SK-N-SH (cell line): Measurements from ENCODE around the gene PEX16. TPM values are rescaled to one million over a fixed set of nuclear protein-coding genes. Genes with fewer than 3 reads are reported as not detected.

ENCODE experiments used
- CTCF ChIA-PET: fragments of 300-600, 350-600 bp; formaldehyde crosslinking; extraction: SDS; loops from one replicate; lab custom pipeline; 2021; lab: Yijun Ruan, JAX
- POLR2A ChIA-PET: fragments of 350-600 bp; sonication (Branson Sonifier 250); formaldehyde crosslinking; extraction: SDS; loops from one replicate; lab custom pipeline; 2020; ENCODE audit warnings: antibody characterized with exemption, inconsistent platforms; lab: Yijun Ruan, JAX
- DNase-seq: peaks from one replicate; pipeline ENCODE4 v3.0.0; 2012
- H2AFZ ChIP-seq: fragments of 200-600 bp; sonication (generic); 2 replicates; pipeline ENCODE4 v1.8.1; 2016; ENCODE audit warnings: antibody characterized with exemption, mild to moderate bottlenecking, low read depth
- H3F3A ChIP-seq: fragments of 200-600 bp; sonication (generic); replicated peaks from 2 replicates; pipeline ENCODE3; 2016; ENCODE audit warnings: antibody characterized with exemption, mild to moderate bottlenecking; ENCODE audit not compliant: insufficient read depth
- H3K27ac ChIP-seq, 2 experiments: fragments of 200-500 bp in 1 of 2; fragments of 200-600 bp in 1 of 2; sonication (Bioruptor generic) in 1 of 2; sonication (generic), shearing (Covaris generic) in 1 of 2; 2 replicates each; pipeline versions ENCODE4 v1.5.1 to v1.6.1; 2014 to 2016; ENCODE audit warnings: low read depth in 2 of 2, inconsistent platforms in 1 of 2, low read length in 1 of 2, mild to moderate bottlenecking in 1 of 2, mixed read lengths in 1 of 2
- H3K27me3 ChIP-seq: fragments of 200-600 bp; sonication (generic), shearing (Covaris generic); 2 replicates; pipeline ENCODE4 v1.6.1; 2016; ENCODE audit warnings: mixed run types; ENCODE audit not compliant: insufficient read depth
- H3K36me3 ChIP-seq, 2 experiments: fragments of 200-500 bp in 1 of 2; fragments of 200-600 bp in 1 of 2; sonication (Bioruptor generic) in 1 of 2; sonication (generic) in 1 of 2; replicated peaks in 1 of 2; 2 replicates each; pipeline versions ENCODE3 to v1.5.1; 2014 to 2016; ENCODE audit warnings: low read length in 1 of 2, mild to moderate bottlenecking in 1 of 2; ENCODE audit not compliant: insufficient read depth in 2 of 2, control insufficient read depth in 1 of 2
- H3K4me1 ChIP-seq, 2 experiments: fragments of 200-500 bp in 1 of 2; fragments of 200-600 bp in 1 of 2; sonication (Bioruptor generic) in 1 of 2; sonication (generic), shearing (Covaris generic) in 1 of 2; 2 replicates each; pipeline versions ENCODE4 v1.5.1 to v1.6.1; 2014 to 2016; ENCODE audit warnings: low read depth in 1 of 2, low read length in 1 of 2, mixed run types in 1 of 2; ENCODE audit not compliant: insufficient read depth in 2 of 2, control insufficient read depth in 1 of 2
- H3K4me2 ChIP-seq: fragments of 200-600 bp; sonication (generic), shearing (Covaris generic); 2 replicates; pipeline ENCODE4 v1.6.1; 2017; ENCODE audit warnings: mixed run types
- H3K4me3 ChIP-seq, 2 experiments: fragments of 200-500 bp in 1 of 2; fragments of 200-600 bp in 1 of 2; sonication (Bioruptor generic) in 1 of 2; sonication (generic), shearing (Covaris generic) in 1 of 2; 2 replicates each; pipeline versions ENCODE4 v1.5.1 to v1.8.1; 2014 to 2016; ENCODE audit warnings: low read depth in 2 of 2, inconsistent platforms in 1 of 2, low read length in 1 of 2, mild to moderate bottlenecking in 1 of 2, mixed read lengths in 1 of 2, moderate library complexity in 1 of 2
- H3K79me2 ChIP-seq: fragments of 200-600 bp; sonication (generic); 2 replicates; pipeline ENCODE4 v1.8.1; 2017; ENCODE audit warnings: mild to moderate bottlenecking; ENCODE audit not compliant: insufficient read depth
- H3K9ac ChIP-seq: fragments of 200-600 bp; sonication (generic); 2 replicates; pipeline ENCODE4 v1.6.1; 2017; ENCODE audit warnings: mixed run types
- H3K9me2 ChIP-seq: fragments of 200-600 bp; sonication (generic); 2 replicates; pipeline ENCODE4 v1.6.1; 2017; ENCODE audit warnings: mixed run types
- H3K9me3 ChIP-seq: fragments of 200-600 bp; sonication (generic); 2 replicates; pipeline ENCODE4 v1.6.1; 2017; ENCODE audit warnings: mixed run types, mild to moderate bottlenecking, moderate library complexity
- H4K20me1 ChIP-seq: fragments of 200-600 bp; sonication (generic); 2 replicates; pipeline ENCODE4 v1.6.1; 2017; ENCODE audit warnings: mild to moderate bottlenecking, mixed run types; ENCODE audit not compliant: insufficient read depth
- CHD2 ChIP-seq: fragments of 150-350 bp; IDR thresholded peaks from 2 replicates; pipeline ENCODE4 v1.6.1; 2018; ENCODE audit warnings: low read length; ENCODE audit not compliant: partially characterized antibody
- CTCF ChIP-seq: fragments of 200-600 bp; sonication (generic); IDR thresholded peaks from 2 replicates; pipeline ENCODE4 v1.6.1; 2017; ENCODE audit warnings: antibody characterized with exemption, mild to moderate bottlenecking, moderate library complexity
- ELF1 ChIP-seq: IDR thresholded peaks from 2 replicates; pipeline ENCODE4 v1.4.0; 2012
- EP300 ChIP-seq, 2 experiments: IDR thresholded peaks; 2 replicates each; pipeline versions ENCODE4 v1.4.0 to v1.6.1; 2012; ENCODE audit warnings: borderline replicate concordance in 1 of 2, low read depth in 1 of 2, low read length in 1 of 2
- EZH2phosphoT487 ChIP-seq: fragments of 200-600 bp; sonication (generic); IDR thresholded peaks from 2 replicates; pipeline ENCODE4 v1.6.1; 2017; ENCODE audit warnings: low read depth, mixed run types, mild to moderate bottlenecking, antibody characterized with exemption, moderate library complexity, borderline replicate concordance
- FOSL2 ChIP-seq: IDR thresholded peaks from 2 replicates; pipeline ENCODE4 v1.4.0; 2012; ENCODE audit warnings: low read depth, mild to moderate bottlenecking, moderate library complexity, borderline replicate concordance
- FOXJ3 ChIP-seq: sonication (generic); formaldehyde crosslinking; IDR thresholded peaks from 2 replicates; pipeline ENCODE4 v1.5.1; 2020; ENCODE audit warnings: mild to moderate bottlenecking, missing genetic modification reagents
- FOXM1 ChIP-seq: IDR thresholded peaks from 2 replicates; pipeline ENCODE4 v1.4.0; 2012; ENCODE audit warnings: low read depth, mild to moderate bottlenecking
- GABPA ChIP-seq: IDR thresholded peaks from 2 replicates; pipeline ENCODE4 v1.4.0; 2012; ENCODE audit warnings: low read depth, mild to moderate bottlenecking
- GATA2 ChIP-seq: sonication (generic); formaldehyde crosslinking; IDR thresholded peaks from 2 replicates; pipeline ENCODE4 v1.5.0; 2020; ENCODE audit warnings: mild to moderate bottlenecking, missing genetic modification reagents
- JUND ChIP-seq: IDR thresholded peaks from 2 replicates; pipeline ENCODE4 v1.4.0; 2012
- MEF2A ChIP-seq: IDR thresholded peaks from 2 replicates; pipeline ENCODE4 v1.4.0; 2012; ENCODE audit warnings: low read depth, borderline replicate concordance
- MXI1 ChIP-seq: IDR thresholded peaks from 2 replicates; pipeline ENCODE4 v1.6.1; 2012; ENCODE audit warnings: mild to moderate bottlenecking, low read depth, low read length, improper control_type of control experiment
- NRF1 ChIP-seq: IDR thresholded peaks from 2 replicates; pipeline ENCODE4 v1.6.1; 2012; ENCODE audit warnings: low read depth, mild to moderate bottlenecking, low read length
- RAD21 ChIP-seq: IDR thresholded peaks from 2 replicates; pipeline ENCODE4 v1.6.1; 2012; ENCODE audit warnings: mild to moderate bottlenecking, low read length
- RCOR1 ChIP-seq: fragments of 150-350 bp; IDR thresholded peaks from 2 replicates; pipeline ENCODE4 v1.6.1; 2017; ENCODE audit warnings: antibody characterized with exemption, low read length
- RXRA ChIP-seq: IDR thresholded peaks from 2 replicates; pipeline ENCODE4 v1.4.0; 2012; ENCODE audit warnings: low read depth, mild to moderate bottlenecking, borderline replicate concordance
- SIN3A ChIP-seq: IDR thresholded peaks from 2 replicates; pipeline ENCODE4 v1.6.1; 2012; ENCODE audit warnings: low read depth, mild to moderate bottlenecking, low read length, moderate library complexity, borderline replicate concordance
- USF2 ChIP-seq: fragments of 150-350 bp; IDR thresholded peaks from 2 replicates; pipeline ENCODE4 v1.6.1; 2017; ENCODE audit warnings: antibody characterized with exemption, low read length, low read depth, borderline replicate concordance
- ZBTB33 ChIP-seq: IDR thresholded peaks from 2 replicates; pipeline ENCODE4 v1.4.0; 2012; ENCODE audit warnings: low read depth, borderline replicate concordance
- WGBS: methylation state at CpG from one replicate; pipeline ENCODE4 v1.1.6; 2017; ENCODE audit warnings: low lambda C conversion rate; 5-methylcytosine and 5-hydroxymethylcytosine counted together
- polyA plus RNA-seq, 3 experiments: library from polyadenylated mRNA; depleted of rRNA; stranded (reverse); fragments of >200 nt; gene quantifications; 2 replicates each; pipeline ENCODE4 v1.2.3, GENCODE V29; 2012
- TF ChIP-seq, protein P1 (sequence below): fragments of 150-350 bp; IDR thresholded peaks from 2 replicates; pipeline ENCODE4 v1.6.1; 2016; ENCODE audit warnings: mild to moderate bottlenecking, low read depth, low read length

The PEX16 gene
- polyA plus RNA-seq, 1 of the 3 experiments (the other 2 are of a cell fraction), result 46.4 TPM

DNA sequence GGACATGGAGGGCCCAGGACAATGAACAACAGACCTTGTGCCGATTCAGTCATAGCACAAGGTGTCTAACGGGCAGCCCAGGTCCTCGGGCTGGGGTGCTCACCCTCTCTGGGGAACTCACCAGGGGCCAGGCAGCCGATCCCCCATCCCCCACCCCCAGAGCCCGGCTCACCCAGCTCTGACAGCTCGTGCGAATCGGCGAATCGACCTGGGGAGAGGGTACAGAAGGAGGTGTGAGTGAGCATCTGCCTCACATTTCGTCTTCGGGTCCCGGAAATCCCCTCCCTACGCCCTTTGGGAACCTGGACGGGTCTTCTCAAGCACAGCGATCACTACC, 423 bp downstream of the PEX16 start:
- H3K79me2 ChIP-seq, result peaks cover 19% of the 10 kb centered on the region
- POLR2A ChIA-PET, result interaction anchor here (1.2 to 2.3 kb wide), 4 partner anchors 9 to 36 kb away, joined by 3 to 15 read pairs (median 4); no protein-coding TSS in a partner anchor
- CTCF ChIA-PET, result interaction anchor here (0.9 to 6.2 kb wide), 5 partner anchors 19 to 322 kb away, joined by 3 to 35 read pairs (median 4); no protein-coding TSS in a partner anchor
- no peak for DNase-seq
- H3K9ac ChIP-seq, result peak overlapping the region; percentile 89
- H3K36me3 ChIP-seq, result peaks cover 0 to 28% of the 10 kb centered on the region in 2 experiments
- no peaks in the 10 kb centered on the region for H3K9me2 ChIP-seq
- H2AFZ ChIP-seq, result peak overlapping the region; percentile 77
- H3K4me3 ChIP-seq, result peak overlapping the region; percentile 95 to 99
- peaks cover 4% of the 10 kb centered on the region for H3F3A ChIP-seq
- H3K4me2 ChIP-seq, result peak overlapping the region; percentile 97
- no peaks in the 10 kb centered on the region for H4K20me1 ChIP-seq
- TF ChIP-seq GATA2 (CRISPR knock-in tag) (no peak), USF2 (no peak), ZBTB33 (no peak), SIN3A (no peak), EZH2phosphoT487 (no peak), MEF2A (no peak), EP300 (IDR thresholded peaks at IDR 0.05; ENCODE audit: borderline replicate concordance in 1 of 2, low read depth in 1 of 2, low read length in 1 of 2) (no peak), GABPA (no peak), FOXM1 (no peak), FOXJ3 (CRISPR knock-in tag) (no peak), NRF1 (no peak), RAD21 (no peak)
- WGBS, result 1% methylated on average over 14 of the region's 16 CpGs
- no peaks in the 10 kb centered on the region for H3K9me3 ChIP-seq
- peak overlapping the region; percentile 83 to 89 for H3K27ac ChIP-seq
- no peaks in the 10 kb centered on the region for H3K27me3 ChIP-seq
- peaks cover 7 to 17% of the 10 kb centered on the region in 2 experiments; a peak in 3 of 4 replicates for H3K4me1 ChIP-seq

DNA sequence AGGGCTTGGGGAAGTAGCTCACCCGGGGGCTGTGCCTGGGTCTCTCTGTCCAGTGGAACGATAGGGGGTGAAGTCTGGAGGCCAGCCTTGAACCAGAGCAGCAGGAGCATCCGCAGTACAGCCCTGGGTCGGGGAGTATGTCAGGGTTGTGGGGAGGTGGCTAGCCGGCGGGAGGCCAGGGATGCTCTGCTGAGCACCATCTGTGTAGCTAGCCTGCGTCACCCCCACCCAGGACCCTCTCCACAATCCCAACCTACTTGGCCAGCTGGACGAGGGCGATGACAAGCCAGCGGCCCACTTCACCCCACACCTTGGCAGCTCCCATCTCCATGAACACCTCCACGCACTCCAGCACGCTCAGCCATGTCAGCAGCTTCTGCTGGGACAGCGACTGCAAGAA, 2.2 kb downstream of the PEX16 start:
- WGBS, result 83% methylated on average over 12 of the region's 13 CpGs
- ChIA-PET CTCF (interaction anchor here (1.0 to 1.5 kb wide), 3 partner anchors 35 to 72 kb away, joined by 4 to 6 read pairs (median 4); no protein-coding TSS in a partner anchor), POLR2A (no interaction called here)
- no peak for DNase-seq
- H3K4me1 ChIP-seq, result peaks cover 7 to 17% of the 10 kb centered on the region in 2 experiments; a peak in 3 of 4 replicates
- H3K4me2 ChIP-seq, result no peak overlapping the region
- TF ChIP-seq, protein P1, sequence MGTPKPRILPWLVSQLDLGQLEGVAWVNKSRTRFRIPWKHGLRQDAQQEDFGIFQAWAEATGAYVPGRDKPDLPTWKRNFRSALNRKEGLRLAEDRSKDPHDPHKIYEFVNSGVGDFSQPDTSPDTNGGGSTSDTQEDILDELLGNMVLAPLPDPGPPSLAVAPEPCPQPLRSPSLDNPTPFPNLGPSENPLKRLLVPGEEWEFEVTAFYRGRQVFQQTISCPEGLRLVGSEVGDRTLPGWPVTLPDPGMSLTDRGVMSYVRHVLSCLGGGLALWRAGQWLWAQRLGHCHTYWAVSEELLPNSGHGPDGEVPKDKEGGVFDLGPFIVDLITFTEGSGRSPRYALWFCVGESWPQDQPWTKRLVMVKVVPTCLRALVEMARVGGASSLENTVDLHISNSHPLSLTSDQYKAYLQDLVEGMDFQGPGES, result no peak
- no peak for TF ChIP-seq RXRA
- no peak for TF ChIP-seq CHD2
- no peak for TF ChIP-seq MXI1
- no peak for TF ChIP-seq JUND
- no peak for TF ChIP-seq FOSL2
- TF ChIP-seq EZH2phosphoT487, result no peak
- no peak for TF ChIP-seq CTCF
- no peak for TF ChIP-seq RCOR1
- no peak for TF ChIP-seq GABPA
- no peak for TF ChIP-seq ELF1
- no peak for TF ChIP-seq MEF2A
- H3K79me2 ChIP-seq, result peaks cover 19% of the 10 kb centered on the region
- H3K9me2 ChIP-seq, result no peaks in the 10 kb centered on the region
- no peak overlapping the region for H2AFZ ChIP-seq
- no peak overlapping the region for H3K9ac ChIP-seq
- no peak overlapping the region for H3K27ac ChIP-seq
- no peaks in the 10 kb centered on the region for H4K20me1 ChIP-seq
- no peak overlapping the region for H3K4me3 ChIP-seq
- H3K36me3 ChIP-seq, result peaks cover 0 to 34% of the 10 kb centered on the region in 2 experiments
- H3K9me3 ChIP-seq, result no peaks in the 10 kb centered on the region
- peaks cover 4% of the 10 kb centered on the region for H3F3A ChIP-seq
- H3K27me3 ChIP-seq, result no peaks in the 10 kb centered on the region
